HepG2 (cell line): Measurements from ENCODE around the gene CLIC3. TPM values are rescaled to one million over a fixed set of nuclear protein-coding genes. Genes with fewer than 3 reads are reported as not detected.

Experiments
- CEBPG ChIP-seq: IDR thresholded peaks from 2 replicates; pipeline ENCODE4 v1.6.1; 2016
- CENPT ChIP-seq: sonication (generic); formaldehyde crosslinking; IDR thresholded peaks from 2 replicates; pipeline ENCODE4 v1.8.0; 2022; ENCODE audit warnings: low read depth, mild to moderate bottlenecking, moderate library complexity, missing genetic modification reagents
- GATAD1 ChIP-seq: IDR thresholded peaks from 2 replicates; pipeline ENCODE4 v1.6.1; 2016; ENCODE audit warnings: missing genetic modification reagents, missing compliant biosample characterization
- ONECUT2 ChIP-seq: sonication (generic); formaldehyde crosslinking; IDR thresholded peaks from 2 replicates; pipeline ENCODE4 v1.4.0; 2020; ENCODE audit warnings: missing genetic modification reagents
- STAG1 ChIP-seq: sonication (generic); formaldehyde crosslinking; IDR thresholded peaks from 2 replicates; pipeline ENCODE4 v1.4.0; 2020; ENCODE audit warnings: missing genetic modification reagents
- ZNF138 ChIP-seq: sonication (generic); formaldehyde crosslinking; IDR thresholded peaks from 2 replicates; pipeline ENCODE4 v1.5.0; 2020; ENCODE audit warnings: mild to moderate bottlenecking, low read depth, missing genetic modification reagents
- ZNF20 ChIP-seq: sonication (generic); formaldehyde crosslinking; IDR thresholded peaks from 2 replicates; pipeline ENCODE4 v1.4.0; 2020; ENCODE audit warnings: mild to moderate bottlenecking, moderate library complexity, missing genetic modification reagents
- ZNF24 ChIP-seq: fragments of 450-650 bp; IDR thresholded peaks from 2 replicates; pipeline ENCODE4 v1.6.1; 2017; ENCODE audit warnings: antibody characterized with exemption, mild to moderate bottlenecking
- ZNF251 ChIP-seq: sonication (generic); formaldehyde crosslinking; IDR thresholded peaks from 2 replicates; pipeline ENCODE4 v1.9.0; 2021; ENCODE audit warnings: mild to moderate bottlenecking, missing genetic modification reagents
- ZNF260 ChIP-seq: sonication (generic); formaldehyde crosslinking; IDR thresholded peaks from 2 replicates; pipeline ENCODE4 v1.4.0; 2020; ENCODE audit warnings: missing genetic modification reagents, low read depth, mild to moderate bottlenecking, borderline replicate concordance
- polyA plus RNA-seq, 8 experiments: library from polyadenylated mRNA; depleted of rRNA in 3 of 8; stranded (reverse) in 7 of 8; unstranded in 1 of 8; fragments of >200 nt; fragmentation: Illumina TruSeq in 4 of 8; extraction: Trizol in 4 of 8; gene quantifications; 2 replicates each; pipeline versions ENCODE4 v1.2.1 to v1.2.3, GENCODE V29; 2011 to 2016; ENCODE audit warnings: low read depth in 4 of 8, missing spikeins in 1 of 8, mixed read lengths in 1 of 8; ENCODE audit not compliant: insufficient read depth in 1 of 8
- total RNA-seq, 5 experiments: library from RNA; depleted of rRNA; stranded (reverse); fragments of >200 nt; fragmentation: Illumina TruSeq; extraction: Trizol; gene quantifications; 2 replicates each; pipeline ENCODE4 v1.2.3, GENCODE V29; 2016; ENCODE audit warnings: low read depth in 1 of 5
- TF ChIP-seq, protein P1 (sequence below): sonication (generic); formaldehyde crosslinking; conservative IDR thresholded peaks from 2 replicates; pipeline ENCODE4 v1.4.0; 2020; ENCODE audit warnings: missing genetic modification reagents
- TF ChIP-seq, protein P2 (sequence below): sonication (generic); formaldehyde crosslinking; IDR thresholded peaks from 2 replicates; pipeline ENCODE4 v1.4.0; 2020; ENCODE audit warnings: missing genetic modification reagents, borderline replicate concordance
- TF ChIP-seq, protein P3 (sequence below): sonication (generic); formaldehyde crosslinking; IDR thresholded peaks from one replicate; pipeline ENCODE4 v1.5.1; 2020; ENCODE audit warnings: mild to moderate bottlenecking, missing genetic modification reagents; ENCODE audit errors: not compliant biosample characterization
- TF ChIP-seq, protein P4 (sequence below): sonication (generic); formaldehyde crosslinking; IDR thresholded peaks from 2 replicates; pipeline ENCODE4 v1.8.0; 2022; ENCODE audit warnings: mild to moderate bottlenecking, missing genetic modification reagents, moderate library complexity

The CLIC3 gene
- total and polyA plus RNA-seq, 2 of the 13 experiments (the other 11 are each of a cell fraction or from before 2014, with no cell fraction given), result 0.51 to 1.5 TPM

DNA sequence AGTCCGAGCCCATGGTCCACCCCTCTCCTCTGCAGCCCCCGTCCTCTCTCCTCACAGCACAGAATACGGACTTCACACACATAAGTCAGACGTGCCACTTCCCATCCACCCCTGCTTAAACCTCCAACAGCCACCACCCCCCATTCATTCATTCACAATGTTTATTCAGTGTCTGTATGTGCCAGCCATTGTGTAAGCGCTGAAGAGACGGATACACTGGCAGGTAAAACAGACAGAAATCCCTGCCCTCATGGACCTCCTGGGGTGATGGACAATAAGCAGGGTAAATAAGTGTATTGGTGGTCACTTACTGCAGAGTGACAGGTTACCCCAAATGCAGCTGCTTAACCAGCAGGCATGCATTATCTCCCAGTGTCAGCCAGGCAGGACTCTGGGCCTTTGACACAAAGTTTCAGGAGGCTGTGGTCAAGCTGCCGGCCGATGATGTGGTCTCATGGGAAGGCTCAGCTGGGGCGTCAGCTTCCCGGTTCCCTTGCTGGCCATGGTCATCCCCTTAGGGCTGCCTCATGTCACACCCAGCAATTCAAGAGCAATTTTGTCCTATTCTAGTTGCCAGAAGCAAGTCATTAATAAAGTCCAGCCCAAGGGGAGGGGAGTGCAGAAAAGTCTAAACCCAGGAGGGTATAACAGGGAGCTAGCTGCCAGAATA, 6.0 kb downstream of the CLIC3 start (continued):
- no peak for TF ChIP-seq ZNF20 (CRISPR knock-in tag)
- no peak for TF ChIP-seq CENPT
- no peak for TF ChIP-seq ZNF138 (CRISPR knock-in tag)
- TF ChIP-seq GATAD1, result no peak
- TF ChIP-seq STAG1 (CRISPR knock-in tag), result no peak
- TF ChIP-seq, protein P1, sequence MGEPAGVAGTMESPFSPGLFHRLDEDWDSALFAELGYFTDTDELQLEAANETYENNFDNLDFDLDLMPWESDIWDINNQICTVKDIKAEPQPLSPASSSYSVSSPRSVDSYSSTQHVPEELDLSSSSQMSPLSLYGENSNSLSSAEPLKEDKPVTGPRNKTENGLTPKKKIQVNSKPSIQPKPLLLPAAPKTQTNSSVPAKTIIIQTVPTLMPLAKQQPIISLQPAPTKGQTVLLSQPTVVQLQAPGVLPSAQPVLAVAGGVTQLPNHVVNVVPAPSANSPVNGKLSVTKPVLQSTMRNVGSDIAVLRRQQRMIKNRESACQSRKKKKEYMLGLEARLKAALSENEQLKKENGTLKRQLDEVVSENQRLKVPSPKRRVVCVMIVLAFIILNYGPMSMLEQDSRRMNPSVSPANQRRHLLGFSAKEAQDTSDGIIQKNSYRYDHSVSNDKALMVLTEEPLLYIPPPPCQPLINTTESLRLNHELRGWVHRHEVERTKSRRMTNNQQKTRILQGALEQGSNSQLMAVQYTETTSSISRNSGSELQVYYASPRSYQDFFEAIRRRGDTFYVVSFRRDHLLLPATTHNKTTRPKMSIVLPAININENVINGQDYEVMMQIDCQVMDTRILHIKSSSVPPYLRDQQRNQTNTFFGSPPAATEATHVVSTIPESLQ (CRISPR knock-in tag), result no peak
- TF ChIP-seq, protein P2, sequence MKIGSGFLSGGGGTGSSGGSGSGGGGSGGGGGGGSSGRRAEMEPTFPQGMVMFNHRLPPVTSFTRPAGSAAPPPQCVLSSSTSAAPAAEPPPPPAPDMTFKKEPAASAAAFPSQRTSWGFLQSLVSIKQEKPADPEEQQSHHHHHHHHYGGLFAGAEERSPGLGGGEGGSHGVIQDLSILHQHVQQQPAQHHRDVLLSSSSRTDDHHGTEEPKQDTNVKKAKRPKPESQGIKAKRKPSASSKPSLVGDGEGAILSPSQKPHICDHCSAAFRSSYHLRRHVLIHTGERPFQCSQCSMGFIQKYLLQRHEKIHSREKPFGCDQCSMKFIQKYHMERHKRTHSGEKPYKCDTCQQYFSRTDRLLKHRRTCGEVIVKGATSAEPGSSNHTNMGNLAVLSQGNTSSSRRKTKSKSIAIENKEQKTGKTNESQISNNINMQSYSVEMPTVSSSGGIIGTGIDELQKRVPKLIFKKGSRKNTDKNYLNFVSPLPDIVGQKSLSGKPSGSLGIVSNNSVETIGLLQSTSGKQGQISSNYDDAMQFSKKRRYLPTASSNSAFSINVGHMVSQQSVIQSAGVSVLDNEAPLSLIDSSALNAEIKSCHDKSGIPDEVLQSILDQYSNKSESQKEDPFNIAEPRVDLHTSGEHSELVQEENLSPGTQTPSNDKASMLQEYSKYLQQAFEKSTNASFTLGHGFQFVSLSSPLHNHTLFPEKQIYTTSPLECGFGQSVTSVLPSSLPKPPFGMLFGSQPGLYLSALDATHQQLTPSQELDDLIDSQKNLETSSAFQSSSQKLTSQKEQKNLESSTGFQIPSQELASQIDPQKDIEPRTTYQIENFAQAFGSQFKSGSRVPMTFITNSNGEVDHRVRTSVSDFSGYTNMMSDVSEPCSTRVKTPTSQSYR (CRISPR knock-in tag), result peak; percentile 40; the same call in 1 of the 2 replicates
- TF ChIP-seq CEBPG (CRISPR knock-in tag), result peak; percentile 49
- TF ChIP-seq, protein P3, sequence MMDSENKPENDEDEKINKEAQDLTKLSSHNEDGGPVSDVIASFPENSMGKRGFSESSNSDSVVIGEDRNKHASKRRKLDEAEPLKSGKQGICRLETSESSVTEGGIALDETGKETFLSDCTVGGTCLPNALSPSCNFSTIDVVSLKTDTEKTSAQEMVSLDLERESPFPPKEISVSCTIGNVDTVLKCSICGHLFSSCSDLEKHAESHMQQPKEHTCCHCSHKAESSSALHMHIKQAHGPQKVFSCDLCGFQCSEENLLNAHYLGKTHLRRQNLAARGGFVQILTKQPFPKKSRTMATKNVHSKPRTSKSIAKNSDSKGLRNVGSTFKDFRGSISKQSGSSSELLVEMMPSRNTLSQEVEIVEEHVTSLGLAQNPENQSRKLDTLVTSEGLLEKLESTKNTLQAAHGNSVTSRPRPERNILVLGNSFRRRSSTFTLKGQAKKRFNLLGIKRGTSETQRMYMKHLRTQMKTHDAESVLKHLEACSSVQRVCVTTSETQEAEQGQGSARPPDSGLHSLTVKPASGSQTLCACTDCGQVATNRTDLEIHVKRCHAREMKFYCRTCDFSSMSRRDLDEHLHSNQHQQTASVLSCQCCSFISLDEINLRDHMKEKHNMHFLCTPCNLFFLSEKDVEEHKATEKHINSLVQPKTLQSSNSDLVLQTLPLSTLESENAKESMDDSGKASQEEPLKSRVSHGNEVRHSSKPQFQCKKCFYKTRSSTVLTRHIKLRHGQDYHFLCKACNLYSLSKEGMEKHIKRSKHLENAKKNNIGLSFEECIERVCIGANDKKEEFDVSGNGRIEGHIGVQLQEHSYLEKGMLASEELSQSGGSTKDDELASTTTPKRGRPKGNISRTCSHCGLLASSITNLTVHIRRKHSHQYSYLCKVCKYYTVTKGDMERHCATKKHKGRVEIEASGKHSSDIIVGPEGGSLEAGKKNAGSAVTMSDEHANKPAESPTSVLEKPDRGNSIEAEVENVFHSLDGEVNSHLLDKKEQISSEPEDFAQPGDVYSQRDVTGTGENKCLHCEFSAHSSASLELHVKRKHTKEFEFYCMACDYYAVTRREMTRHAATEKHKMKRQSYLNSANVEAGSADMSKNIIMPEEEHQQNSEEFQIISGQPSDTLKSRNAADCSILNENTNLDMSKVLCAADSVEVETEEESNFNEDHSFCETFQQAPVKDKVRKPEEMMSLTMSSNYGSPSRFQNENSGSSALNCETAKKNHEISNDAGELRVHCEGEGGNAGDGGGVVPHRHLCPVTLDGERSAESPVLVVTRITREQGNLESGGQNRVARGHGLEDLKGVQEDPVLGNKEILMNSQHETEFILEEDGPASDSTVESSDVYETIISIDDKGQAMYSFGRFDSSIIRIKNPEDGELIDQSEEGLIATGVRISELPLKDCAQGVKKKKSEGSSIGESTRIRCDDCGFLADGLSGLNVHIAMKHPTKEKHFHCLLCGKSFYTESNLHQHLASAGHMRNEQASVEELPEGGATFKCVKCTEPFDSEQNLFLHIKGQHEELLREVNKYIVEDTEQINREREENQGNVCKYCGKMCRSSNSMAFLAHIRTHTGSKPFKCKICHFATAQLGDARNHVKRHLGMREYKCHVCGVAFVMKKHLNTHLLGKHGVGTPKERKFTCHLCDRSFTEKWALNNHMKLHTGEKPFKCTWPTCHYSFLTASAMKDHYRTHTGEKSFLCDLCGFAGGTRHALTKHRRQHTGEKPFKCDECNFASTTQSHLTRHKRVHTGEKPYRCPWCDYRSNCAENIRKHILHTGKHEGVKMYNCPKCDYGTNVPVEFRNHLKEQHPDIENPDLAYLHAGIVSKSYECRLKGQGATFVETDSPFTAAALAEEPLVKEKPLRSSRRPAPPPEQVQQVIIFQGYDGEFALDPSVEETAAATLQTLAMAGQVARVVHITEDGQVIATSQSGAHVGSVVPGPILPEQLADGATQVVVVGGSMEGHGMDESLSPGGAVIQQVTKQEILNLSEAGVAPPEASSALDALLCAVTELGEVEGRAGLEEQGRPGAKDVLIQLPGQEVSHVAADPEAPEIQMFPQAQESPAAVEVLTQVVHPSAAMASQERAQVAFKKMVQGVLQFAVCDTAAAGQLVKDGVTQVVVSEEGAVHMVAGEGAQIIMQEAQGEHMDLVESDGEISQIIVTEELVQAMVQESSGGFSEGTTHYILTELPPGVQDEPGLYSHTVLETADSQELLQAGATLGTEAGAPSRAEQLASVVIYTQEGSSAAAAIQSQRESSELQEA (CRISPR knock-in tag), result no peak
- peak; percentile 78; the same call in 1 of the 2 replicates for TF ChIP-seq ZNF24
- no peak for TF ChIP-seq ZNF260
- no peak for TF ChIP-seq ONECUT2 (CRISPR knock-in tag)
- TF ChIP-seq, protein P4, sequence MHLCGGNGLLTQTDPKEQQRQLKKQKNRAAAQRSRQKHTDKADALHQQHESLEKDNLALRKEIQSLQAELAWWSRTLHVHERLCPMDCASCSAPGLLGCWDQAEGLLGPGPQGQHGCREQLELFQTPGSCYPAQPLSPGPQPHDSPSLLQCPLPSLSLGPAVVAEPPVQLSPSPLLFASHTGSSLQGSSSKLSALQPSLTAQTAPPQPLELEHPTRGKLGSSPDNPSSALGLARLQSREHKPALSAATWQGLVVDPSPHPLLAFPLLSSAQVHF (CRISPR knock-in tag), result no peak
- TF ChIP-seq ZNF251 (CRISPR knock-in tag), result no peak
